ENCODE data around the gene PPP1R3G.

The PPP1R3G gene

DNA sequence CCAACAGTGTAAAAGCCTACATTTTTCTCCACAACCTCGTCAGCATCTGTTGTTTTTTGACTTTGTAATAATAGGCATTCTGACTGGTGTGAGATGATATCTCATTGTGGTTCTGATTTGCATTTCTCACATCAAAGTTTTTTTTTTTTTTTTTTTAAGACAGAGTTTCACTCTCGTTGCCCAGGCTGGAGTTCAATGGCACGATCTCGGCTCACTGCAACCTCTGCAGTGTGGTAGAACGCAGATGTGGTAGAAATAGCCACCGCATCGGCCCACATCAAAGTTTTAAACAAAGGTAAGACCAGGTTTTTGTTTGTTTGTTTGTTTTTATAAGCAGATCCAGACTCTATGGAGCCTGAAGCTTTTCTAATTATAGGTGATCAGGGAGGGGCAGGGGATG lies 12.7 kb upstream of the PPP1R3G start:
- DNase-seq (ENCODE audit: low read depth in 2 of 2) = no peak

DNA sequence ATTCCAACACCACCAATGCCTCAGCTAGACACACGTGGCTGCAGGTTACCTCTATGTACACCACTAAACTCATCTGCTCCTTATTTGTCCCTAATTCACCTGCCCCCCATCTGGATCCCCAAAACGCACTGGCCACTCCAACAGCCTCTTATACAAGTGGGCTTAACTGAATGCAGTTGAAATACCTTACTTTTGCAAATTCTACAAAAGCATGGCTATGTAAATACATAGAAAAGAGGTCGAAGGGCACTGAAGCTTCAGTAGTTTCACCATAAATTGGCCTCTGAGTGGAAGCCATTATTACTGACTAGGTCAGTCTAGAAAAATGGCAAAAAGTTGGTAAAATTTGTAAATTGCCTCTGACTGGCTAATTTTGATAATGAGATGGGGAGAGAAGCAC lies 11.1 kb upstream of the PPP1R3G start:
- DNase-seq (ENCODE audit: low read depth in 2 of 2) = no peak

DNA sequence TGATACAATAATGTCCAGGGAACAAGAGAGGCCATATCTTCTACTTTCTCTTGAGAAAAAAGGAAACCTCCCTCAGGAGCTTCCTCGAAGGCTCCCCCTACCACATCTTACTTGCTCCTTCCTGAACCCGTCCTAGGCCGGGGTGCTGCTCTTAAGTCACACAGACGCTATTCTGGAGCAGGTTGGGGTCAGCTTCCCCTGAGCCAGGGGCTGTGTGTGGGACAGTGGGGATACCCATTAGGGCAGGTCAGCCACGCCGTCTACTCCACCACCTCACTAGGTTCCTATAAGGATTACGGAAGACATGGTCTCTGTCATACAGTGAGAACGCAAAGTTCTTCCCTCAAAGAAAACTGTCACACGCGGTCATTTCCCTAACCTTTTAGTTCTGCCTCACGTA lies 8.2 kb upstream of the PPP1R3G start:
- DNase-seq (ENCODE audit: low read depth in 2 of 2) = no peak

DNA sequence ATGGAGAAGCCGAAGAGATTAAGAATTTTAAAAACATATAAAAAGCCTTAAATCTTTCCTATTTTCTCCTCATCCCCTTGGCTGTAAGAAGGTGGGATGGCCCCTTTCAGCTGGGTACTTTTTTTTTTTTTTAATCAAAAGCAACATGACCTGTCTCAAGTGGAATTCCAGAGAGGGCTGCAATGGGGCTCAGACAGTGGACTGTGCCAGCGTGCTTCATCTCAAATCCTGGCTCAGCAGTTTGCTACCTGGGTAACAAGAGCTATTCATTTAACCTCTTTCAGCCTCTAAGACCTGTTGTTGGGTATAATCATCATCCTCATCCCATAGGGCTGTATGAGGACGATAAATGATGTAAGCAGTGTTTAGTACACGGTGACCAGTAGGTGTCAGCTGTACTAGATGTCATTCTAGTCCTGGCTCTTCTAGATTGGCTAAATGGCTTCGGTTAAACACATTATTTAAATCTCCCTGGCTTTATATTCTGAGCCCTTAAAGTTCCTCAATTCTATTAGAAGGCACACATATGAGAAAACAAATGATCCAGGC lies 6.9 kb upstream of the PPP1R3G start:
- no peak for DNase-seq (ENCODE audit: low read depth in 2 of 2)

DNA sequence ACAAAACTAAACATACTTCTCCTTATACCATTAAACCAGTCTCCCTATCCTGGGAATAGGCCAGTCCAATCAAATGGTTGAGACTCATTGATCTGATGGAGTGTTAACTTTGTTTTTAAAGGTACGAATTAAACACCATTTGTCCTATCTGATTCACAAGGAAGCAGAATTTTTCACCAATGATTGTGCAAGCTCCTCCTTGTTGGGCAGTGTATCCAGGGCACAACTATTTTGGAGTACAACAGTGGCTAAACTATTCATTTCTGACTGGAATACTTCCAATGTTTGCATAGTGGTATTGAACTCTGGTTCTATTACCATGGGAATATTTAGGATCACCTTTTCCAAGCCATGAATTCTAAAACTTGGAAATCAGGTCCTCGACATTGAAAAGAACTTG lies 5.4 kb upstream of the PPP1R3G start:
- DNase-seq (ENCODE audit: low read depth in 2 of 2) = no peak

DNA sequence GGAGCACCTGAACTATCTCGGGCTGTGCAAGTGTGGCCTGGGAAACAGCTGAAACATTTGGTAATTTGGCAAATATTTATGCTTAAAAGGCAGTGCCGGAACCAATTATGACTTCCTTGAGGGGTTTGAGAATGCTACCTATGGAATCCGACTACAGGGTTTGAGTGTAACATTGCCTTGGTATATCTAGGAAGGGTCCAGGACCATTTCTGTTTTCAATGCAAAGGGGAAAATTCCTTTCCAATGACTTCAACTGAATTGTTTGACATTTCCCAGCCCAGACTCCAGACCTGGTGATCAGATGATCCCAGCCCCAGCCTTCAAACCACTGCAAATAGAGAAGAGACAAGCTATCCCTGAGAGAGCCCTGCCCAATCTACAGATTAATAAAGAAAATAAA lies 4.6 kb upstream of the PPP1R3G start:
- DNase-seq (ENCODE audit: low read depth in 2 of 2) = no peak

DNA sequence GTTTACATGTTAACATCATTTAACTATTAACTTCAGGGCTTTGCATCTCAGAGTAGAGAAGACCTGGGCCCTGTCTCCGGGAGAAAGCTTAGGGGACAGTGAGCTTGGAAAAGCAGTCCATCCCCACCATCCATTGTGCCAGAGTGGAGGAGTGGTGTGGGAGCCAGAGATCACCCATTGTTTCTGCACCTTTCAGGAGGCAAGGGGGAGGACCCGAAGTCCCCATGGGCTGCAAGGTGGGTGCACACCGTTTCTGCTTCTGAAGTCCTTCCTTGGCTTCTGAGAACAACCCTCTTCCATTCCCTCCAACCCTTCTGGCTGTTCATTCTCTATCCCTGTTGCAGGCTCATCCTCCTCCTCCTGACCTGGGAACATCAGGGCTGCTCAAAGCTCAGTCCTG lies 4.0 kb upstream of the PPP1R3G start:
- no peak for DNase-seq (ENCODE audit: low read depth in 2 of 2)

DNA sequence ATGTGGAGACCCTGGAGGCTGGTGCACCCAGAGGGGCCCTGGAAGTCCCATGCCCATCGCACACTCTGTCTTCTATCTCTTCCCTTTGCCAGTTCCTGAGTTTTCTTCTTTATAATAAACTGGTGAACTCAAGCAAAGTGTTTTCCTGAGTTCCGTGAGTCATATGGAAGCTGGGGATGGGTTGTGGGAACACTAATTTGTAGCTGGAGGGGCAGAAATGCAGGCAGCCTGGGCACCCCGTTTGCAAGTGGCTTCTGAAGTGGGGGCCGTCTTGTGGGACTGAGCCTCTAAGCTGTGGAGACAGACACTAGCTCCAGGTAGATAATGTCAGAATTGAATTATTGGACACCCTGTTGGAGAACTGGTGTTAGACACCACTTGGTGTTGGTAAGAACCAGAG lies 3.2 kb upstream of the PPP1R3G start:
- DNase-seq (ENCODE audit: low read depth in 2 of 2) = no peak

DNA sequence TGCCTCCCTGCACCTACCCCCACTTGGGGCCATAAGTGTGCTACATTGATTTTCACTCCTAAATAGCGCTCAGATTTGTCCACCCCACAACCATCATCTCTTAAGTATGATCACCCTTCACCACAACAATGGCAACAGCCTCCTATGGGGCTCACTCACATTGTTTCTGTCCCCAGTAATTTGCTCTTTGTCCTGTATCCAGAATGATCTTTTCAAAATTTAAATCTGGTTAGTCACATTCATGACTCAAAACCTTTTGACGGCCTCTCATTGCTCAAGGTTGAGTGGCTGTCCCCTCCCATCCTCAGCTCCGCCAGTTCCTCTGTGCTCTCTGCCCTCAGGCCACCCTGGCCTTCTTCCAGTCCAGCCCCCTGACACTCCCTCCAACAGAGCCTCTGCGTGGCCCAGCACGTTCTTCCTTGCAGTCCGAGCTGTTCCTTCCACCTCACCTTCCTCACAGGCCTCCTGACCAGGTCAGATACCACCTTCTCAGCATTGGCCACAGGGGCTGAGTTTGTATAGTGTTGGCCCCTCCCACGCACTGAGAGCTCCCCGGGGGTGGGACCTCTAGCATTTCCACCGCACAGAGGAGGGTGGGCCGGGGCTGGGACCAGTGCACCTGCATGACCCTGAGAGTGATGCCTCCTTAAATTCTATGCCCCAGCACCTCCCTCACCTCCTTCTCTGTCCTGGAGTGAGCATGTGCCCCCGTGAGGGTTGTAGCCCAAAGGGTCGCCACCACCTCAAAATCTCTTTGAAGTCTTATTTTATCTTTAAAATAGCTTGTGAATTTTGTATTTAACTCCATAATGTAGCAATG lies 2.4 kb upstream of the PPP1R3G start:
- no peak for DNase-seq (ENCODE audit: low read depth in 2 of 2)

DNA sequence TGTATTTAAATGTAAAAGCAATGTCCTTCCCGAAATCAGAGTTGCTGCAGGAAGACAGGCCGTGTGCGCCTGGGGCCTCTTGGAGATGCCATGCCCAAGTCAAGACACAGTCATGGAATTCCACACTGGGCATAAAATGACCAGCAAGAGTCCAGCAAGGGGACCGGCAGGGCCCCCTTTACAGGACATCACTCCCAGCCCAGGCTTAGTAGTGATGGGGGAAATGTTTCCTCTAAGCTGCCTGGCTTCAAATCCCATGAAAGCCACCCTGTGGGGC lies 1.9 kb upstream of the PPP1R3G start:
- no peak for DNase-seq (ENCODE audit: low read depth in 2 of 2)

DNA sequence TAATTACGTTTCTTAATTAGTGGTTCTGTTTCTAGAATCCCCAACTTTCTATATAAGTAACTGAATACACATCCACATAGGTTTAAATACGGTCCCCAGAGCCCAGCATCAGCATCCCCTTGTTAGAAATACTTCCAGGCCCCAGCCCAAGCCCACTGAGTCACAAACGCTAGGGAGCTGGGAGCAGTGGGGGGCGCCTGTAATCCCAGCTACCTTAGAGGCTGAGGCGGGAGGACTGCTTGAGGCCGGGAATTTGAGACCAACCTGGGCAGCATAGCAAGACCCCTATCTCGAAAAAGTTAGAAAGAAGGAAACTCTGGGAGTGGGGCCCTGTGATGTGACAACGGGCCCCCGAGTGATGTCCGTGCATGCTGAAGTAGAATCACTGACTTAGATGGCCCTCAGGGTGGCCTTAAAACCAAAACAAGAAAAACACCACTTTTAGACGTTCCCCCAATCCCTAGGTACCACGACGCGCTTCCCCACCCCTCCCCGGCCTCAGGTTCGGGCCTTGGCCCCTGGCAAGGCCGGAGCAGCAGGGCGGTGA lies 1.3 kb upstream of the PPP1R3G start:
- no peak for DNase-seq (ENCODE audit: low read depth in 2 of 2)

DNA sequence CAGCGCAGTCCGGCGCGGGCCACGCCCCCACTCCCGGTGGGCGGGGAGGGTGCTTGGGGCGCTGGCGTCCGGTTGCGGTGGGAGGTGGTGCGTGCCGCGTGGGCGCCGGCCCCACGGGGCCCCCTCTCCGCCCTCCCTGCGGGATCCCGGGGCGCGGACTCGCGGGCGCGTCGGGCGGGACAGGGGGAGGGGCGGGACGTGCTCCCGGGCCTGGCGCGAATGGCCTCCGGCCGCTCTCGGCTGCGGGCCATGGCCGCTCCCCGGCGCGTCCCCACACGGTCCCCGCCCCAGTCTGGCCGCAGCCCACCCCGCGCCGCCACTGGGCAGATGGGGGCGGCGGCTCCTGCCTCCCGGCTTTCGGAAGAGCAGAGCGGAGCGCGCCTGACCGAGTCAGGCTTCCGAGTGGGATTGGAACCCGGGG lies 771 bp upstream of the PPP1R3G start:
- DNase-seq (ENCODE audit: low read depth in 2 of 2) = no peak

DNA sequence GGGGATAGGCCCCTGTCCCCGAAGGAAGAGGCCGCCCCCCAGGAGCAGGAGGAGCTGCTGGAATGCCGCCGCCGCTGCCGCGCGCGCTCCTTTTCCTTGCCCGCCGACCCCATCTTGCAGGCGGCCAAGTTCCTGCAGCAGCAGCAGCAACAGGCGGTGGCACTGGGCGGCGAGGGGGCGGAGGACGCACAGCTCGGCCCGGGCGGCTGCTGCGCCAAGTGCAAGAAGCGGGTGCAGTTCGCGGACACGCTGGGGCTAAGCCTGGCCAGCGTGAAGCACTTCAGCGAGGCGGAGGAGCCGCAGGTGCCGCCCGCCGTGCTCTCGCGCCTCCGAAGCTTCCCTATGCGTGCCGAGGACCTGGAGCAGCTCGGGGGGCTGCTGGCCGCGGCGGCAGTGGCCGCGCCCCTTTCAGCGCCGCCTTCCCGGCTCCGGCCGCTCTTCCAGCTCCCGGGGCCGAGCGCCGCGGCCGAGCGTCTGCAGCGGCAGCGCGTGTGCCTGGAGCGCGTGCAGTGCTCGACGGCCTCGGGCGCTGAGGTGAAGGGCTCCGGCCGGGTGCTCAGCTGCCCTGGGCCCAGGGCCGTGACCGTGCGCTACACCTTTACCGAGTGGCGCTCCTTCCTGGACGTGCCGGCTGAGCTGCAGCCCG lies 630 bp downstream of the PPP1R3G start:
- DNase-seq (ENCODE audit: low read depth in 2 of 2) = no peak

DNA sequence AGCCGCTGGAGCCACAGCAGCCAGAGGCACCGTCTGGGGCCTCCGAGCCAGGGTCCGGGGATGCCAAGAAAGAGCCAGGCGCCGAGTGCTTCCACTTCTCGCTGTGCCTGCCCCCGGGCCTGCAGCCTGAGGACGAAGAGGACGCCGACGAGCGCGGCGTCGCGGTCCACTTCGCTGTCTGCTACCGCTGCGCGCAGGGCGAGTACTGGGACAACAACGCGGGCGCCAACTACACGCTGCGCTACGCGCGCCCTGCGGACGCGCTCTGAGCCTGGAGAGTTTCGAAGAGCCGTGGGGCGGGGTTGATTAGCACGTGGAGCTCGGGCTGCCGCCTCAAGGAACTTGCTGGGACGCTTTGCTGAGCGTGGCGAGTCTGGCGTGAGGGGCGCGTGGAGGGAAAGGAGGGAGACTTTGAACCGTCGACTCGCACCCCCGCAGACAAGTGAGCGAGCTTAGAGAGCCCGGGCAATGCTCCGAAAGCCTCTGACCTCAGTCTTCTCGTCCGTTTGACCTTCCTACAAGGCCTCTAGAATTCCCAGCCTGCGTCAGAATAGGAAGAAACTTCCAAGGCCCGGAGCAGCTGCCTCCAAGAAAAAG lies 1.3 kb downstream of the PPP1R3G start:
- no peak for DNase-seq (ENCODE audit: low read depth in 2 of 2)

DNA sequence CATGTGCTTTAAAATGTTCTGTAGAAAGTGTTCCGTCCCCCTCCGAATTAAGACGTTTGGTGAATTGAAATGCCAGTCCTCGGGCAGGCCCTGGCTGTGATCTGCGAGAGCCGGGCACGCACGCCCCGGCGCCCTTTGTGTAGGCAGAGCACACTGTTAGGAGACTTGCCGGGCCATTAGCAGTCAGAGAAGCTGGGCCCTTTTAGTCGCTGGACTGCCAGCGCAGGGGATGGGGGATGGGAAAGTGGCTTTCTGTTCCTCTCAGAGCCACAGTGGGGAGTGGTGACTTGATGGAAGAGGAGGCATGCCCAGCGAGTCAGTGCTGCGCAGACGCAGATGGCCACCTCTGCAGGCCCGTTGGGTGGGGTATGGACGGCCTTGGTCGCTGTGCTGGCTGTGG lies 2.2 kb downstream of the PPP1R3G start:
- no peak for DNase-seq (ENCODE audit: low read depth in 2 of 2)

DNA sequence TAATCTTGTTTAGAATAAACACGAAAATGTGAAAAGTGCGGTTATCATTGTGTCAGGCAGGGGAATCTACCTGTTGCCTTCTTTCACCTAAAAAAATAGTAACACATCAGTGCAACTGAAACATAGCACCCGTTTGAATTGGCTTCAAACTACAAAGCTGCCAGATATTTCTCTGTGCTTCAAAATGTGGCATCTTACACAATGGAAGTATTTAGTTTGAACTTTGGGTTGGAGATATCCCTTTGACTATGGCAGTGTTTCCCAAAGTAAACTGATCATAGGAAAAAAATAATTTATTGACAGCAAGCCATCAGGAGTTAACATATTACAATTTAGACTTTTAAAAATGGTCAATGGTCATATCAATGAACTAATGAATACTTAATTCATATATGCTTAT lies 3.6 kb downstream of the PPP1R3G start:
- DNase-seq (ENCODE audit: low read depth in 2 of 2) = no peak

DNA sequence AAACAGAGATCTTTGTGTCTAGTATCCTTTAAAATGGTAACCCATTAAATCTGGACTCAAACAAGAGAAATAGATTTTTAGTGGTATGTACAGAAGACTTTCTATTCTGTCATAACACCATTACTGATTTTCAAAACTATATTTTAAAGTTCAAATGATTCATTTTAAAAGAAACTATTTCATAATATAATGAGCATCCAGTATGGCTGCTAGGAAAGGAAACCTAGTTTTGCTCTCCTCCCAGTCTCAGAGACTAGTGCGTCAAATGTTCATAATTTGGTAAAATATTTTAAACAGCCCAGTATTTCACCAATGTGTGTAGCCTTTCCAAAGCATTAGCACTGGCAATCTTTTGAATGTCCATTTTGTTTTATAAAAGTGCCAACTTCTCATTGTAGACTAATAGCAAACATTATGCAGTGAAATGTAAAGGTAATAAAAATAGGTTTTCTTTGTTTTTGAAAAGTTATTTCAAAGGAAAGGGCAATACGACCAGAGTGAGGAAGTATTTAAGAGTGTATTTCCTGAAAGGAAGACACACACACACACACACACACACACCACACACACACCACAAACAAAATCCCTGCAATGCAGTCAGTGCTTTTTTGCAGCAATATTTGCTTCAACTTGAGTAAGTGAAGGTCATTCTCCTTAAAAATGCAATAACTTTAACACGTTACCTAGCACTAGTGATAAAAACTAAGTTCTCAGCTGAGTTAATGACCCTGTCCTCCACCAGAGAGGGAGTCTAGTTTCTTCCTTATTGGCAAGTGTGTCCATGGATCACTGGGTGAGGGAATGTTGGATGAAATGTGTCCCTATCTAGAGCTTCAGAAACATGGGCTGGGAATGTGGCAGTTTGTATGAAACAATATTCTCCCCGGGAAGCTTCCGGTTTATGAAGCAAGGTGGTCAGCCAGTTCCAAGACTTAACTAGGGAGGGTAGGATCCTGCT lies 4.6 kb downstream of the PPP1R3G start:
- no peak for DNase-seq (ENCODE audit: low read depth in 2 of 2)

DNA sequence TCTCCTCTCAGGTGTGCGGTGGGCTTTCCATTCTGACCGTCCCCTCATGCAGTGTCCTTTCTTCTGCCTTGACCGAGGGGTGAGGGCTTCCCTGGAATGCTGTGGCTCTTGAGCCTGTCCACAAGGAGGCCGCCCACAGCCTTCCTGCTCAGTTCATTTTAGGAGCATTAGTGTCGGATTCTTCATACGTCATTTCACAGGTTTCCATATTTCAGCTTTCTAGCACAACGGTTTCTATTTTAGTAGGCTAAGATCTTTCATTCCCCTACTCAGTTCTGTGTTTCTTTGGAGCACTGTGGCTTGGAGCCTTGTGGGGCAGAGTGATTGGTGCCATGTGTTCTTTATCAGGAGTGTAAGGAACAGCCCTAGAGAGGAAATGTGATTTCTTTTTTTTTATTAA lies 5.5 kb downstream of the PPP1R3G start:
- no peak for DNase-seq (ENCODE audit: low read depth in 2 of 2)

DNA sequence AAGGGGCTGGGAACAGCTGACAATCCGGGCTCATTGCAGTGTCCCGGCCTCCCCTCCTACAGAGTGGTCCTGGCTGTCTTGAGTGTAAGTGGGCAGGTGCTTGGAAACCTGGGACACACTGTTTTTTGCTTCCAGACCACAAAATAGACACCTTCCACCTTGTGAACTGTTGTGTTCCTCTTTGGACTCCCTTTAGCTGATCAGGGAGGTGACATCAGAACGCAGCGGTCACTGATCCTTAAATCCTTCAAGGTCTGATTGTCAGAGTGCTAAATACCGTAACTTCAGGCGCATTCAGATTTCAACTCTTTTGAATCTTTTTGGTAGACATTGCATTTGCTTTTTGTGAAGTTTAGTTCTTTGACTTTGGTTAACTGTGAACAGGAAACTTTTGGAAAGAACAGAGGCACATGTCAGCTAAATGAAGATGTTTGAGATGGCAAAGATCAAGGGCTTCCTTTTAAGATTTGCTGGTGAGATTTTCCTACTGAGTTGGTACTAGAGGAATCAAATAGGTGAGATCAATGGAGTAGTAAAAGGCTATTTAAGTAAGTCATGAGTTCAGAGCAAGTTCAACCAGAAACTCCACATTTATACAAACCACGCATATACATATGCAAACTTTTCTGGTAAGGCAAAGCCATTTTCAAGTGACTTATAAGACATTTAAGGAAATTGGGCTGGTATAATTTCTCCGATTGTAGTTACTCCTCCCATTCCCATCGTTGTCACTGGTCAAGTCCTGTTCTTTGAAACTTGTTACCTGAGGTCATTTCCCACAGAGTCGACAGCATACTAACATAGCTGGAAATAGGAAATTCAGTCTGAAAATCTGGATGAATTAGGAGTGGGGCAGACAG lies 6.3 kb downstream of the PPP1R3G start:
- no peak for DNase-seq (ENCODE audit: low read depth in 2 of 2)

DNA sequence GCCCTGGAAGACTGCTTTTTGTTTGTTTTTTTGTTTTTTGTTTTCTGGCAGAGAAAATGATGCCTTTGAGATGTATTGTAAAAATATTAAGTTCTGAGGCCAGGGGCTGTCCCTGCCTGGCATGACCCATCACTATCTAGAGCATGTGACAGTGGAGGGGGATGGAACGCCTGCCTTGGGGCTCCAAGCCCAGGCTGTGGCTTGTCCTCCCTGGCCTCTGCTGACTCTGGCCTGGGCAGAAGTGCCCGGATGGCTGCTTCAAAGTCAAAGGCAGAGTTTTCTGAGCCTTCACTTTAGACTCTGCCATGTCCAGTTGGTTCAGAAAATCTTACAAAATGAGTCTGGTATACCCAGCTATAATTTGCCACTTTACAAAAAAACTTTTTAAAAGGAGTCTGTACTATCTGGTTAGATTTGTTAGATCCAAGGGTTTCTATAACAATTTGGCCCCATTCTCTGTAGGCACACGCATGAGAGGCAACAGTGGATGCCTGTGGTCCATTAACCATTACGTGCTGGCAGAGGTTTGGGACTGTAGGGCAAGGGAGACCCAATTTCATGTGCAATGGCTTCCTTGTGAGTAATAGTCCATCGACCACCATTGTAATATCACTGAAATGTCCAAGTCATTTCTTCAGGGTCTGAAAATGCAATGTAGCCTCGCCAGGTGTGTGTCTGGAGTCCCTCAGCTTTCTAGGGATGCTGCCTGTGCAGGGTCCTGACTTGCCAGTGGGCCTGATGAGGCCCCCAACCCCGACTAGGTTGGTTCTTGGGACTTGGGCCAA lies 8.3 kb downstream of the PPP1R3G start:
- DNase-seq (ENCODE audit: low read depth in 2 of 2) = no peak

Measured in activated CD8-positive, alpha-beta memory T cell treated with anti-CD3 and anti-CD28 coated beads for 4 hours (primary cell).